Keratinocyte (primary cell): ENCODE measurements around the gene PCDHGC4.

Experiments
- EZH2 ChIP-seq: IDR thresholded peaks from one replicate; pipeline ENCODE4 v1.6.1; 2012; ENCODE audit warnings: inconsistent platforms, mild to moderate bottlenecking, low read length, moderate library complexity
- TF ChIP-seq, protein P1 (sequence below), 3 experiments: IDR thresholded peaks in 1 of 3; conservative IDR thresholded peaks in 1 of 3; optimal IDR thresholded peaks in 1 of 3; 2 replicates in 2 of 3; 3 replicates in 1 of 3; pipeline versions ENCODE3 to v1.5.1; 2011; ENCODE audit warnings: low read length in 3 of 3, mild to moderate bottlenecking in 3 of 3, moderate library complexity in 2 of 3, control low read depth in 1 of 3, inconsistent platforms in 1 of 3; ENCODE audit not compliant: insufficient read depth in 2 of 3; ENCODE audit errors: extremely low read depth in 1 of 3

GRCh38 chr5:141510160-141510559, 25.3 kb downstream of the PCDHGC4 start:
- TF ChIP-seq, protein P1, sequence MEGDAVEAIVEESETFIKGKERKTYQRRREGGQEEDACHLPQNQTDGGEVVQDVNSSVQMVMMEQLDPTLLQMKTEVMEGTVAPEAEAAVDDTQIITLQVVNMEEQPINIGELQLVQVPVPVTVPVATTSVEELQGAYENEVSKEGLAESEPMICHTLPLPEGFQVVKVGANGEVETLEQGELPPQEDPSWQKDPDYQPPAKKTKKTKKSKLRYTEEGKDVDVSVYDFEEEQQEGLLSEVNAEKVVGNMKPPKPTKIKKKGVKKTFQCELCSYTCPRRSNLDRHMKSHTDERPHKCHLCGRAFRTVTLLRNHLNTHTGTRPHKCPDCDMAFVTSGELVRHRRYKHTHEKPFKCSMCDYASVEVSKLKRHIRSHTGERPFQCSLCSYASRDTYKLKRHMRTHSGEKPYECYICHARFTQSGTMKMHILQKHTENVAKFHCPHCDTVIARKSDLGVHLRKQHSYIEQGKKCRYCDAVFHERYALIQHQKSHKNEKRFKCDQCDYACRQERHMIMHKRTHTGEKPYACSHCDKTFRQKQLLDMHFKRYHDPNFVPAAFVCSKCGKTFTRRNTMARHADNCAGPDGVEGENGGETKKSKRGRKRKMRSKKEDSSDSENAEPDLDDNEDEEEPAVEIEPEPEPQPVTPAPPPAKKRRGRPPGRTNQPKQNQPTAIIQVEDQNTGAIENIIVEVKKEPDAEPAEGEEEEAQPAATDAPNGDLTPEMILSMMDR (optimal IDR thresholded peaks at IDR 0.05 in 1 of 3, IDR thresholded peaks at IDR 0.05 in 1 of 3, conservative IDR thresholded peaks at IDR 0.05 in 1 of 3; ENCODE audit: extremely low read depth in 1 of 3, insufficient read depth in 2 of 3, low read length in 3 of 3), result no peak
- TF ChIP-seq EZH2, result no peak
